ENCODE measurements around the gene AKAP7. TPM values are rescaled to one million over a fixed set of nuclear protein-coding genes. Genes with fewer than 3 reads are reported as not detected.

The AKAP7 gene
- total RNA-seq, 1 donor from 2014 or later: 3.2 TPM

GRCh38 chr6:131197716-131198115, 62.4 kb downstream of the AKAP7 start:
- peak; percentile 78 for DNase-seq
- Mint-ChIP-seq H3K4me3 (peak overlapping the region; percentile 48), H3K4me1 (peaks cover 34% of the 10 kb centered on the region), H3K27ac (peak overlapping the region; percentile 78), H3K27me3 (no peaks in the 10 kb centered on the region), H3K9me3 (peaks cover 21% of the 10 kb centered on the region), H3K36me3 (ENCODE audit: low read depth) (peaks cover 17% of the 10 kb centered on the region)
- intact Hi-C loops (cut with micrococcal nuclease): loop anchor here (2.0 to 10.0 kb wide), 2 partner anchors 245 to 313 kb away; no protein-coding TSS in a partner anchor

- intact Hi-C loops (cut with micrococcal nuclease): loop anchor here (1.0 to 10.0 kb wide), 5 partner anchors 82 to 429 kb away; partner anchors contain the start of gene MED23
- Mint-ChIP-seq H3K27me3 (no peaks in the 10 kb centered on the region), H3K4me3 (peak overlapping the region; percentile 81), H3K9me3 (peaks cover 4% of the 10 kb centered on the region), H3K36me3 (ENCODE audit: low read depth) (peaks cover 8% of the 10 kb centered on the region), H3K4me1 (peaks cover 45% of the 10 kb centered on the region), H3K27ac (peak overlapping the region; percentile 95)
- peak; percentile 93 for DNase-seq
Observed at GRCh38 chr6:131199568-131200272, 64.5 kb downstream of the AKAP7 start.

GRCh38 chr6:131205481-131206244, 70.4 kb downstream of the AKAP7 start:
- H3K27me3 Mint-ChIP-seq: no peaks in the 10 kb centered on the region
- H3K36me3 Mint-ChIP-seq (ENCODE audit: low read depth): peaks cover 7% of the 10 kb centered on the region
- peaks cover under 1% of the 10 kb centered on the region for H3K9me3 Mint-ChIP-seq
- intact Hi-C loops (cut with micrococcal nuclease): no loop called here
- H3K27ac Mint-ChIP-seq: no peak overlapping the region
- DNase-seq: no peak
- H3K4me1 Mint-ChIP-seq: peaks cover 26% of the 10 kb centered on the region
- no peak overlapping the region for H3K4me3 Mint-ChIP-seq

DNA sequence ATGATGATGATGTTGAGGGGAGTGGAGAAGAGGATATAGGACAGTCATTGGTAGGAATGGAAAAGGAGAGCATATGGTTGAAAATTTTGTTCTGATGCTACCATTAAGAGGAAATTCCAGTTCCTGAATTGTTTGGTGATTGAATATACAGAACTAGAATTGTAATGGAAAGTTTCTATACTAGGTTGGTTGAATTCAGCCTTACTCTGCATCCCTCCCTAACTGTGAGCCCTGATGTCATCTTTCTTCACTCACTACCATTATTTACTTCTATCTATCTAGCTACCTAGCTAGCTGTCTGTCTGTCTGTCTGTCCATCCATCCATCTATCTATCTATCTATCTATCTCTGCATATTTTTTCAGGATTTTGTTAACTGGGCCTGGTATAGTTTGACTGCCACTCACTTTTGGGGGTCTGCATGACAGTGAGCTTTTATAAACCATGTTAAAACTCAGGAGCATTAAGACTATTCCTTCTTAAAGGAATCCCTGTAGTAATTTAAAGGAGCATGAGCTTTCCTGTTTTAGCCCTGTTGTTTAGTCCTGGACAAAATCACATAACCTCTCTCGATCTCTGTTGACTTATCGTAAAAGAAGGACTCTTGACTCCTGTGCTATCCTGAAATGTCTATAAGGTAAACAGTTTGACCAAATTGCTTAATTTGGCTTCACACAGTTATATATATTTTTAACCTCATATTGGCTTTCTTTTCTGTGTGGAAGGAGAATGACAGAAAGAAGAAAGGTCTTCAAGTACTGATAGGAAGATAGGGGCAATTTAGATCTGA, 71.4 kb downstream of the AKAP7 start:
- Mint-ChIP-seq H3K4me1 (peaks cover 23% of the 10 kb centered on the region), H3K36me3 (ENCODE audit: low read depth) (peaks cover 7% of the 10 kb centered on the region), H3K9me3 (peaks cover 4% of the 10 kb centered on the region), H3K27me3 (no peaks in the 10 kb centered on the region), H3K27ac (no peak overlapping the region), H3K4me3 (no peak overlapping the region)
- DNase-seq: no peak
- intact Hi-C loops (cut with micrococcal nuclease): no loop called here

DNA sequence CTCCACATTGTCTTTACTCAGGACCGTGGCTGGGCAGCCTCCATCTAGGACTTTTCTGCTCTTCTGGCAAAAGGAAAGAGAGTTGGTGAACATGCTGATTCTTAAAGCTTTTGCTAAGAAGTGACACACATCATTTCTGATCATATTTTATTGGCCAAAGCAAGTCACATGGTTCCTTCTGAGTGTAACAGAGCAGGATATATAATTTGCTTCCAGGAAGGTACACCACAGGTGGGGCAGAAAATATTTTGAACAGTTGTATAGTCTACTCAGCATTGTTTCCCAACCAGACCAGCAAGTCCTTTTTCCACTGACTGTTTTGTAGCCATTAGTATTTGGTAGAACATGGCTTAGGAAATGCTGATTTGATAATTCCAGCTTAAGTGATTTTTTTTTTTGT, 73.5 kb downstream of the AKAP7 start:
- intact Hi-C loops (cut with micrococcal nuclease): no loop called here
- no peak overlapping the region for H3K27ac Mint-ChIP-seq
- no peaks in the 10 kb centered on the region for H3K27me3 Mint-ChIP-seq
- no peak for DNase-seq
- H3K9me3 Mint-ChIP-seq: peaks cover 4% of the 10 kb centered on the region
- peaks cover 4% of the 10 kb centered on the region for H3K36me3 Mint-ChIP-seq (ENCODE audit: low read depth)
- peaks cover 22% of the 10 kb centered on the region for H3K4me1 Mint-ChIP-seq
- no peak overlapping the region for H3K4me3 Mint-ChIP-seq

GRCh38 chr6:131210469-131210868, 75.2 kb downstream of the AKAP7 start:
- H3K4me1 Mint-ChIP-seq: peaks cover 21% of the 10 kb centered on the region
- H3K36me3 Mint-ChIP-seq (ENCODE audit: low read depth): peaks cover 4% of the 10 kb centered on the region
- no peak overlapping the region for H3K27ac Mint-ChIP-seq
- intact Hi-C loops (cut with micrococcal nuclease): no loop called here
- peaks cover 4% of the 10 kb centered on the region for H3K9me3 Mint-ChIP-seq
- H3K4me3 Mint-ChIP-seq: no peak overlapping the region
- DNase-seq: no peak
- no peaks in the 10 kb centered on the region for H3K27me3 Mint-ChIP-seq

DNA sequence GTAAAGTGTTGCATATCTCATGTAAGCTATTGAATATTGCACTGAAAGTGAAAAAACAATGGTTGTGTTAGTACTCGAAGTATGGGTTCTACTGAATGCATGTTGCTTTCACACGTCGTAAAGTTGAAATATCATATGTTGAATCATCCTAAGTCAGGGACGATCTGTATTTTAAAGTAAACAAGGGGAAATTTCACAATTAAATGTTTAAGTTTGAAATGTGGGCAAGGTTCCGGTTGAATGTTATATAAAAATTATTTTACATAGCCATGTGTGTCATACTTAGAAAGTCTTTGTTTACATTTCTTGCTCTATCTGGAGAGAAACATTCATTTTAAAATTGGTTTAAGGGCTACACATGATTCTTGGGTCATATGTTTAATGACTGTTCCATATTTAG, 76.8 kb downstream of the AKAP7 start:
- intact Hi-C loops (cut with micrococcal nuclease): no loop called here
- Mint-ChIP-seq H3K9me3 (peaks cover 4% of the 10 kb centered on the region), H3K36me3 (ENCODE audit: low read depth) (peaks cover 6% of the 10 kb centered on the region), H3K4me3 (no peak overlapping the region), H3K4me1 (peaks cover 16% of the 10 kb centered on the region), H3K27me3 (no peaks in the 10 kb centered on the region), H3K27ac (no peak overlapping the region)
- no peak for DNase-seq

- Mint-ChIP-seq H3K27ac (no peak overlapping the region), H3K9me3 (peaks cover 4% of the 10 kb centered on the region), H3K27me3 (no peaks in the 10 kb centered on the region), H3K4me1 (peaks cover 16% of the 10 kb centered on the region), H3K36me3 (ENCODE audit: low read depth) (peaks cover 6% of the 10 kb centered on the region), H3K4me3 (no peak overlapping the region)
- intact Hi-C loops (cut with micrococcal nuclease): no loop called here
- DNase-seq: no peak
Observed at GRCh38 chr6:131212913-131213312, 77.6 kb downstream of the AKAP7 start.

DNA sequence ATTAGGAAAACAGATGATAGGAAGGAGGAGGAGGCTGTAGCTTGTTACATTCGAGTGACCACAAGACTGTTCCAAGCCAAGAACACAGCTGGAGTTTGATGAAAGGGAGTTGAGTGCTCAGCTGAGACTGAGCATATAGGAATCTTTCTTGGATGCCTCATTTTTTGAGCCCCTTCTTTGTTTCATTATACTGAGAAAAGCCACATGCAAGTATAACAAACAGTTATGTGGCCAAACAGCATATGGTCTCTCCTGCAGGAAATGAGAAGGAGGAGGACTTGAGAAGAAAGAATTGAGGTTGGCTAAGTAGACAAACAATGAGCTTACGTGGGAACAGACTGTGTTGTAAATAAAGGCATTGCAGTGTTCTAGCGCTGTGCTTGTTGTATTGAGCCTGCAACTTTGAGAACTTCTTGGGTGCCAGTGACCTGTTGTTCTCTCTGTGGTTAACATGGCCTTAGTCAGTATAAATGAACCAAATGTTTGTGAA, 78.3 kb downstream of the AKAP7 start:
- Mint-ChIP-seq H3K27ac (no peak overlapping the region), H3K9me3 (peaks cover 4% of the 10 kb centered on the region), H3K36me3 (ENCODE audit: low read depth) (peaks cover 5% of the 10 kb centered on the region), H3K27me3 (no peaks in the 10 kb centered on the region), H3K4me1 (peaks cover 16% of the 10 kb centered on the region), H3K4me3 (no peak overlapping the region)
- DNase-seq: no peak
- intact Hi-C loops (cut with micrococcal nuclease): no loop called here

DNA sequence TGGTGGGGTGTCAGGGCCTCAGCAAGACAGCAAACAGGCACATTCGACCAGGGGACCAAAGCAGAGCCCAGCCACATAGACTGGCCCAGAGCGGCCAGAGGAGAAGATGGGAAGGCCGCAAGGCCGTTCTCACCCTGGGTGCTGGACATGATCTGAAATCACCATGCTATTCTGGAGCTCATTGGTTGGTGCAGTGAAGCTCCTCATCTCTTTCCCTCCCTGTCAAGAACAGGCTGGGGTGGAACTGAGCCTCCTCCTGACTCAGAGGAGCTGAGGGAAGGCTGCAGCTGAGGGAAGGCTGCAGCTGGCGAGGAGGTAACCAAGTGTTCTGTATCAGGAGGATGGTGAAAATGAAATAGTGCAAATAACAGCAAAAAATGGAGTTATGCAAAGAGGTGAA, 80.0 kb downstream of the AKAP7 start:
- intact Hi-C loops (cut with micrococcal nuclease): no loop called here
- Mint-ChIP-seq H3K36me3 (ENCODE audit: low read depth) (peaks cover 4% of the 10 kb centered on the region), H3K27ac (no peak overlapping the region), H3K4me3 (no peak overlapping the region), H3K4me1 (peaks cover 12% of the 10 kb centered on the region), H3K9me3 (peaks cover 4% of the 10 kb centered on the region), H3K27me3 (no peaks in the 10 kb centered on the region)
- DNase-seq: no peak

DNA sequence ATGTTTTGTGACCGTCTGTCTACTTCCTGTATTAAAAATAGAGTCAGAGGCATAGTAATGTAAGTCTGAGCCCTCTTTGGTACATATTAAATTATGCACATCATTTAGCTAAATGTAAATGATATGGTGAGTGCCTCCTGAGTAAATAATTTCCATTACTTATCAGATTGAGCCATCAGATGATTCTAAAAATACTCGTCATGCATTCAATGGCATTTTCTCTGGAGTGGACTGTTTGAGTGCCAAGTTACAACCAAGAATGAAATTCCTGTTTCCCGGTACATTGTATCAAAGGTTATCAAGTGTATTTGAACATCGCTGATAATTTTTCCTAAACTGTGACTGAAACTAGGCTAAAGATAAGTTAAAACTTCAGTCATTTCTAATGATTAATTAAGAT, 81.0 kb downstream of the AKAP7 start:
- Mint-ChIP-seq H3K9me3 (no peaks in the 10 kb centered on the region), H3K36me3 (ENCODE audit: low read depth) (peaks cover 4% of the 10 kb centered on the region), H3K27ac (no peak overlapping the region), H3K4me1 (peaks cover 12% of the 10 kb centered on the region), H3K27me3 (no peaks in the 10 kb centered on the region), H3K4me3 (no peak overlapping the region)
- DNase-seq: no peak
- intact Hi-C loops (cut with micrococcal nuclease): no loop called here

- H3K27ac Mint-ChIP-seq: no peak overlapping the region
- H3K27me3 Mint-ChIP-seq: no peaks in the 10 kb centered on the region
- intact Hi-C loops (cut with micrococcal nuclease): no loop called here
Observed at GRCh38 chr6:131222773-131223172, 87.5 kb downstream of the AKAP7 start.

GRCh38 chr6:131223416-131223815, 88.1 kb downstream of the AKAP7 start:
- intact Hi-C loops (cut with micrococcal nuclease): no loop called here
- peaks cover 4% of the 10 kb centered on the region for H3K4me1 Mint-ChIP-seq
- DNase-seq: no peak
- no peaks in the 10 kb centered on the region for H3K27me3 Mint-ChIP-seq
- no peak overlapping the region for H3K4me3 Mint-ChIP-seq
- no peaks in the 10 kb centered on the region for H3K9me3 Mint-ChIP-seq
- H3K36me3 Mint-ChIP-seq (ENCODE audit: low read depth): peaks cover 7% of the 10 kb centered on the region
- H3K27ac Mint-ChIP-seq: no peak overlapping the region

More at GRCh38 chr6:131222773-131223172, 87.5 kb downstream of the AKAP7 start:
- Mint-ChIP-seq H3K4me3 (no peak overlapping the region), H3K9me3 (no peaks in the 10 kb centered on the region), H3K36me3 (ENCODE audit: low read depth) (peaks cover 5% of the 10 kb centered on the region), H3K4me1 (peaks cover 2% of the 10 kb centered on the region)
- DNase-seq: no peak

Measured in activated CD4-positive, alpha-beta T cell treated with anti-CD3 and anti-CD28 coated beads, Interleukin-2, amount 10 ng/mL, durations not matched to agents 24 days and 14 days (primary cell).